Breast epithelium (tissue), 4 donors: Measurements from ENCODE around the gene GCNT3. TPM values are rescaled to one million over a fixed set of nuclear protein-coding genes. Genes with fewer than 3 reads are reported as not detected.

Experiments
- DNase-seq, 2 donors: peaks; one replicate each; pipeline ENCODE4 v3.0.0-alpha.2; 2019; ENCODE audit warnings: low spot score in 2 of 2
- H3K27ac ChIP-seq, 2 donors: fragments of 200-600 bp; sonication (generic) in 1 of 2; one replicate each; pipeline ENCODE4 v1.5.1; 2016 to 2019; ENCODE audit warnings: mild to moderate bottlenecking in 1 of 2
- H3K27me3 ChIP-seq, 2 donors: fragments of 200-600 bp; sonication (generic) in 1 of 2; one replicate each; pipeline versions ENCODE4 v1.5.1 to v1.6.0; 2017 to 2019; ENCODE audit warnings: control low read depth in 1 of 2, mild to moderate bottlenecking in 1 of 2
- H3K36me3 ChIP-seq: fragments of 200-600 bp; one replicate; pipeline ENCODE4 v1.5.1; 2019
- H3K4me1 ChIP-seq, 2 donors: fragments of 200-600 bp; sonication (generic); one replicate each; pipeline ENCODE4 v1.5.1; 2016 to 2019; ENCODE audit warnings: control low read depth in 1 of 2
- H3K4me3 ChIP-seq, 3 donors: fragments of 200-600 bp; sonication (generic); 1 replicate in 2 of 3; 2 replicates in 1 of 3; pipeline ENCODE4 v1.5.1; 2016 to 2019; ENCODE audit warnings: mild to moderate bottlenecking in 3 of 3, moderate library complexity in 2 of 3
- H3K9me3 ChIP-seq, 2 donors: fragments of 200-600 bp; sonication (generic) in 1 of 2; one replicate each; pipeline ENCODE4 v1.5.1; 2016 to 2019; ENCODE audit warnings: control low read depth in 1 of 2
- POLR2A ChIP-seq: fragments of 450-650 bp; IDR thresholded peaks from one replicate; pipeline ENCODE4 v1.6.1; 2016; ENCODE audit warnings: antibody characterized with exemption, mild to moderate bottlenecking, moderate library complexity
- POLR2AphosphoS5 ChIP-seq, 3 donors: sonication (generic); formaldehyde crosslinking; IDR thresholded peaks; one replicate each; pipeline ENCODE4 v1.6.1; 2017; ENCODE audit warnings: antibody characterized with exemption in 3 of 3
- intact Hi-C: fragments of 100-400 bp; cut with DNase I; formaldehyde crosslinking; loops from one replicate; pipeline ENCODE4 v1.15.1; 2023; ENCODE audit warnings: low total_unique reads
- total RNA-seq, 3 donors: library from RNA; depleted of rRNA; stranded (reverse); fragments of >200 nt; gene quantifications; one replicate each; pipeline ENCODE4 v1.1.0, GENCODE V29; 2016
- TF ChIP-seq, protein P1 (sequence below), 3 donors: fragments of 450-650 bp; IDR thresholded peaks; one replicate each; pipeline ENCODE4 v1.5.1; 2016 to 2017; ENCODE audit warnings: antibody characterized with exemption in 3 of 3, mild to moderate bottlenecking in 3 of 3, moderate library complexity in 3 of 3

The GCNT3 gene
- total RNA-seq = 1 to 10 TPM in 1 of 3 donors, not detected in 2; 5.2 TPM

DNA sequence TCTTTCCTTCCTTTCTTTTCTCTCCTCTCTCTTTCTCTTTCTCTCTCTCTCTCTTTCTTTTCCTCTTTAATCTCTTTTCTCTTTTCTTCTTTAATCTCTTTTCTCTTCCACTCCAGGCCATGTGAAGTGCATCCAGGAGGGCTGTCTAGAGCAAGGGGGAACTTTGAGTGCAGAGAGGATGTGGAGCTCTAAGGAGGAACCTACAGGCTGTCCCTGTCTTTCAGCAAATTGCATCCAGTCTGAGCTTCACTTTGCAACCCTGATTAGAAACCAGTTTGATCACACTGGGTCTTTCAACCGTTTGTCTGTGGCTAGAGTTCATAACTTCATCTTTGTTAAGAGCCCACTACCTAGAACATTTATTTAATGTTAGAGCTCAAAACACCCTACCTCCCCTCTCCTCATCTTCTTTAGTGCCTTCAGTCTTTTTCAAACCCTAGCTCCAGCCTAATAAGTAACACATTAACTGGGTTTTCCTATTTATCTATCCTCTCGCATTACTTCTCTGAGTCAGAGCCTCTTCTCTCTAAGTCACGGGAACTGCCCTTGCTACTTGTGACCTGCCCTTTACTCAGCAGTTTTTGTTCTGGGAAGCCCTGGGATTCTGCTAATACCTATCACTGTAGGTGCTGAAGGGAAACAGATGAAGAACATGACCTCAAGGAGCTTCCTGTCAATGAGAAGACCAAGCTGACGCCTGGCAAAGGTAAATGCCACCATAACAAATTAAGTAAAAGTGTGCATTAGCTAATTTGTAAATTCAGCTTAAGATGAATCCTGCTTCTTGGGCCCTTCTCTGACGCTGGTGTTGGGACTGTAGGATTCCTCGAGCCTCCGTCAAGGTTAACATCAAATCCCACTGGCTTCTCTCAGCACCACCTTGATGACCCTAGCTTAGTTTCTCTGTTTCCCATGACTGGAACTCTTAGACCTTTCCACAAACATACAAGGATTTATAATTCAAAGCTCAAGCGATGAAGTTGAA, at the start of gene GCNT3:
Gene GCNT3 (plus strand): TSS at position 508 of the 985 bp plus-strand sequence. CDS start 6,456 bp downstream, outside the sequence.
- Histone ChIP-seq H3K27ac (no peak within 1 kb of the TSS), H3K4me1 (no peaks in the 10 kb centered on the region), H3K27me3 (no peaks in the 10 kb centered on the region), H3K4me3 (no peak within 1 kb of the TSS), H3K9me3 (no peaks in the 10 kb centered on the region), H3K36me3 (no peaks in the 10 kb centered on the region)
- intact Hi-C loops = no loop called here
- no peak for DNase-seq
- TF ChIP-seq POLR2A (no peak), POLR2AphosphoS5 (IDR thresholded peaks at IDR 0.05) (no peak)
- TF ChIP-seq, protein P1, sequence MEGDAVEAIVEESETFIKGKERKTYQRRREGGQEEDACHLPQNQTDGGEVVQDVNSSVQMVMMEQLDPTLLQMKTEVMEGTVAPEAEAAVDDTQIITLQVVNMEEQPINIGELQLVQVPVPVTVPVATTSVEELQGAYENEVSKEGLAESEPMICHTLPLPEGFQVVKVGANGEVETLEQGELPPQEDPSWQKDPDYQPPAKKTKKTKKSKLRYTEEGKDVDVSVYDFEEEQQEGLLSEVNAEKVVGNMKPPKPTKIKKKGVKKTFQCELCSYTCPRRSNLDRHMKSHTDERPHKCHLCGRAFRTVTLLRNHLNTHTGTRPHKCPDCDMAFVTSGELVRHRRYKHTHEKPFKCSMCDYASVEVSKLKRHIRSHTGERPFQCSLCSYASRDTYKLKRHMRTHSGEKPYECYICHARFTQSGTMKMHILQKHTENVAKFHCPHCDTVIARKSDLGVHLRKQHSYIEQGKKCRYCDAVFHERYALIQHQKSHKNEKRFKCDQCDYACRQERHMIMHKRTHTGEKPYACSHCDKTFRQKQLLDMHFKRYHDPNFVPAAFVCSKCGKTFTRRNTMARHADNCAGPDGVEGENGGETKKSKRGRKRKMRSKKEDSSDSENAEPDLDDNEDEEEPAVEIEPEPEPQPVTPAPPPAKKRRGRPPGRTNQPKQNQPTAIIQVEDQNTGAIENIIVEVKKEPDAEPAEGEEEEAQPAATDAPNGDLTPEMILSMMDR (IDR thresholded peaks at IDR 0.05) = no peak

DNA sequence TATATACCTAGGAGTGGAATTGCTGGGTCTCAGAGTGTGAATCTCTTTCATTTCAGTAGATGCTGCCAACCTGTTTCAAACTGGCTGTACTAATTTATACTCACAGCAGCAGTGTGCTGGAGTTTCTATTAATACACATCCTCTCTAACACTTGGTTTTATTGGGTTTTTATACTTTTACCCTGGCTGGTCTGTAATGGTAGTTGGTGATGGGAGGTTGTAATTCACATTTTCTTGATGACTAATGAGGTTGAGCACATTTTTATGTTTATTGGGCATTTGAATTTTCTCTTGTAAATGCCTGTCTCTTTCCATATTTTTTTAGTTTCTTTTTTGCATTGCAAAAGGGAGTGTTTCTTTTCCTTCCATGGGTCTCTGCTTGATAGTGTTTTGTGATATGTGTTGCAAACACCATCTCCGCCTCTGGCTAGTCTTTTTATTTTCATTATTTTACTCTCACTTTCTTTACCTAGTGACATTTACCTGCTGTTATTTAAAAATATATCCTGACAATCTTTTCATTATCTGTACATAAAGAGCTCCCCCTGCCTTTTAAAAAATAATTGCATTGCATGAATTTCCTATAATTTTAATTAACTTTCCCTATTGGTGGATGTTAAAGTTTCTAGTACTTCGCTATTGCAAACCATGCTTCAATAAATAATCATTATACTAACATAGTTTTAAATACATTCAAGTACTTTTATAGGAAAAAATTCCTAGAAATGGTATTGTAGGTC, 49.0 kb upstream of the GCNT3 start:
- no peak overlapping the region for H3K4me3 ChIP-seq
- DNase-seq = no peak
- intact Hi-C loops = no loop called here
- TF ChIP-seq, protein P1 (IDR thresholded peaks at IDR 0.05) = no peak
- TF ChIP-seq POLR2A (no peak), POLR2AphosphoS5 (IDR thresholded peaks at IDR 0.05) (no peak)
- no peaks in the 10 kb centered on the region for H3K4me1 ChIP-seq
- no peaks in the 10 kb centered on the region for H3K27me3 ChIP-seq
- H3K27ac ChIP-seq = no peak overlapping the region
- H3K36me3 ChIP-seq = no peaks in the 10 kb centered on the region
- H3K9me3 ChIP-seq = peaks cover 4 to 11% of the 10 kb centered on the region in 2 donors

GRCh38 chr15:59565299-59565698, 46.3 kb upstream of the GCNT3 start:
- no peak for DNase-seq
- H3K27me3 ChIP-seq = no peaks in the 10 kb centered on the region
- H3K27ac ChIP-seq = no peak overlapping the region
- H3K4me3 ChIP-seq = no peak overlapping the region
- H3K9me3 ChIP-seq = peaks cover 4 to 11% of the 10 kb centered on the region in 2 donors
- intact Hi-C loops = loop anchor here (1.0 kb wide), 1 partner anchor 11 kb away; no protein-coding TSS in a partner anchor
- H3K36me3 ChIP-seq = no peaks in the 10 kb centered on the region
- H3K4me1 ChIP-seq = no peaks in the 10 kb centered on the region
- TF ChIP-seq, protein P1 (IDR thresholded peaks at IDR 0.05) = no peak
- TF ChIP-seq POLR2A (no peak), POLR2AphosphoS5 (IDR thresholded peaks at IDR 0.05) (no peak)

DNA sequence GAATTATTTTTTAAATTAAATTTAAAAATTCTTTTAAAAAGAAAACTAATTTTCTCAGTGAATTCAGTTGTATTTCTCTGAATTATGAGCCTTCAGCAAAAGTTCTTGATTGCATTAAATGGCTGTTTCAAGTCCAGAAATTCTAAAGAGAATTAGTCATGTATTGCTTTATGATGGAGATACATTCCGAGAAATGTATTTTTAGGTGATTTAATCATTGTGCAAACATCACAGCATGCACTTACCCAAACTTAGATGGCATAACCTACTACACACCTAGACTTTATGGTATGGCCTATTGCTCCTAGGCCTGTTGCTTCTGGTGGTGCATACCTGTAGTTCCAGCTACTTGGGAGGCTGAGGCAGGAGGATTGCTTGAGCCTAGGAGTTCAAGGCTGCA, 44.3 kb upstream of the GCNT3 start:
- DNase-seq = no peak
- Histone ChIP-seq H3K36me3 (no peaks in the 10 kb centered on the region), H3K27ac (no peak overlapping the region), H3K27me3 (no peaks in the 10 kb centered on the region), H3K4me3 (no peak overlapping the region), H3K4me1 (no peaks in the 10 kb centered on the region), H3K9me3 (peaks cover 4 to 11% of the 10 kb centered on the region in 2 donors)
- intact Hi-C loops = no loop called here
- no peak for TF ChIP-seq POLR2A
- TF ChIP-seq, protein P1 (IDR thresholded peaks at IDR 0.05) = no peak
